HG02970 (cell line): ENCODE data around the gene GOLGA3.
"Not testable (repeated sequence)": the region's sequence is repeated elsewhere in the genome, so short reads cannot be mapped to it uniquely, and the experiment has no call there.

ENCODE experiments used
- ATAC-seq: cut with Tn5 transposase; IDR thresholded peaks from one replicate; pipeline ENCODE4 v1.9.1; 2021; ENCODE audit warnings: mild to moderate bottlenecking, moderate library complexity, moderate number of reproducible peaks; ENCODE audit not compliant: unreplicated experiment, low FRiP score

GOLGA3 gene

DNA sequence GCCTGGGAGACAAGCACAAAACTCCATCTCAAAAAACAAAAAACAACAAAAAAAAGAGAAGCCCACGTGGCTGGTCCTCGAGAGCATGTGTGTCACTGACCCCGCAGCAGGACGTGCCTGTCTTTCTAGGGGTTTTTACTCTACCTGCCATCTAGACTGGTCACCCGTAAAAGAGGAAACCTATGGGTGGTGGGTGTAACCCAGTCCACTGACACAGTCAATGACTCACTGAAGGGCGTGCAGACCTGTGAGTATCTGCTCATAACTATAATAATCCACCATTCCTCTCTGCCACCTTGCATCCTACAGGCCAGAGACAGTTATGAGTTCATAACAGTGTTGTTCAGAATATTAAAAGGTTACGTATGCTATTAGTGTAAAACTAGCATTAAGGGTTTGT is 4.6 kb downstream of the GOLGA3 start:
- no peak for ATAC-seq

DNA sequence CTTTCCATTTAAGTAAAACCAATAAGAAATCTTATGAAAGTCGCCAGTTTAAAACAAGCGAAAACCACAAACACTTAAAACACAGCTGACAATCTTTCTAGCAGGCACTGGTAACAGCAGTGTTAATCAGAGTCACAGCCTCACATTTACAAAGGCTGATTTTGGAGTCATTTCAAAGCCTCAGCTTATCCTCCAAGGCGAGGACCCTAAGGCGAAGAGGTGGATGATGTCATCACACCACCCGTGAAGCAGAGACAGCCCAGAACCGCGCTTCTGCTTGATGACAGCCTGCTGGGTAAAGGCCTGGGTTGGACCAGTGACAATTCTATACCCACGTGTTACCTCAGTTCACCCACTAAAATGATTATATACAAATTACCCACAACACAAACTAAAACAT is 10.1 kb downstream of the GOLGA3 start:
- ATAC-seq = no peak

GRCh38 chr12:132814232-132814631 is 14.4 kb downstream of the GOLGA3 start:
- ATAC-seq = no peak

DNA sequence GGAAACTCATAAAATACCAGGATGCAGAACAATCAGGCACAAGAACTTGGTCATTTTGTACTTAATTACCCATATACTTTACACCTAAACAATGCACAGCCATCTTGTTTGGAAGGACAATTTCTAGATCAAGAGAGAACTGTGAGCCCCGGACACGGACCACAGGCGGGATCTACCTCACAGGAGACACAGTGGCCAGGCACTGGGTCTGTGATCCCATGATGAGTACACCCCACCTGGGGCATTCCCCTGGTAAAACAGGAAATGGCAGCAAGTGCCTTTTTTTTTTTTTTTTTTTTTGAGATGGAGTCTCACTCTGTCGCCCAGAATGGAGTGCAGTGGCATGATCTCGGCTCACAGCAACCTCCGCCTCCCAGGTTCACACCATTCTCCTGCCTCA is 15.2 kb downstream of the GOLGA3 start:
- no peak for ATAC-seq

GRCh38 chr12:132812631-132813305 is 15.9 kb downstream of the GOLGA3 start:
- no peak for ATAC-seq

- ATAC-seq = not testable (repeated sequence)
Observed at GRCh38 chr12:132809391-132809790, 19.3 kb downstream of the GOLGA3 start.

- no peak for ATAC-seq
Observed at GRCh38 chr12:132807295-132808092, 21.2 kb downstream of the GOLGA3 start.

DNA sequence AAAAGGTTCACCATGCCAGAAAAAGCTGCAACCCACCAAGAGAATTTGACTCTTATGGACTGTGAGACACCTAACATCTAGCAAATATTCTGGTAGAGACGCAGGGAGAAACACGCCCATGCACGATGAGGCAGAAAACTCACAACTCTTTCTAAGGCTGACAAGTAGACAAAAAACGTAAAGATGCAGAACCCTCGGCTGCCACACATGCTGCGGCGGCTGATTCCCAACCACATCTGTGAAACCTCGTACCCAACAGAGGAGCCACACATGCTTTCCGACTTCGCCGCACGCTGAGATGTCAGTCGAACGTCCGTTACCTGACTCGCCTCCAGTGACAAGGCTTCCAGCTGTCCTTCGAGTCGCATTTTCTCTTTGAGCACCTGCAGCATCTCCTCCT is 21.8 kb downstream of the GOLGA3 start:
- ATAC-seq = no peak

DNA sequence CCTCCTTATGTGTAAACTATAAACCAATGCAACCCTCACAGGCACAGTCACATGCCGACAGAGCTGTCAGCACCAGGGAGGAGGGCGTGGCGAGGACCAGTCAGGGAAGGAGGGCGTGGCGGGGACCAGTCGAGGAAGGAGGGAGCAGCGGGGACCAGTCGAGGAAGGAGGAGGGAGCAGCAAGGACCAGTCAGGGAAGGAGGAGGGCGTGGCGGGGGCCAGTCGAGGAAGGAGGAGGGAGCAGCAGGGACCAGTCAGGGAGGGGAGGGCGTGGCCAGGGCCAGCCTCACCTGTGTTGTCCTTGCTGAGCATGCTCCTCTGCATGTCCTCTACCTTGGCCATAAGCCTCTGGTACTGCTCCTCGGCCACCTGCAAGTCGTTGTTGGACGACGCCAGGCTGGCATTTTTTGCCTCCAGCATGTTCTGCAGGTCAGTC is 24.2 kb downstream of the GOLGA3 start:
- no peak for ATAC-seq

- no peak for ATAC-seq
Observed at GRCh38 chr12:132803888-132804287, 24.8 kb downstream of the GOLGA3 start.

DNA sequence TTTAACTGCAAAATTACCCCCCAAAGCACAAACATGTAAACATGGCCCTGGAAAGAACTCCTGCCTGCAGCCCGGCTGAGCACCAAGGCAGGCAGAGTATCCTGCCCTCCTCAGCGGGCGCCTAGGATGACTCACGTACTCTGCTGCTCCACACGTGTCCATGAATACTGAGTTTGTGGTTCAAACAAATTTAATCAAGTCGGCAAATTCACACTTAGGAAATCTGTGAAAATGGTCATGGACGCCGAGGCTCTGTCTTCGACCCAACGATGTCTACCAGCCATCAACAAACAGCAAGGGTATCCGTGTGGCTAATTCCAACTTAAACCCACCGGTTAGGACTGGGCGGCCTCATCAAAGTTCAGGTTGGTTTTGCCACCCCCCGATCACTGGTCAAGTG is 25.5 kb downstream of the GOLGA3 start:
- ATAC-seq = no peak

- ATAC-seq = no peak
Observed at GRCh38 chr12:132801741-132802140, 26.9 kb downstream of the GOLGA3 start.

- no peak for ATAC-seq
Observed at GRCh38 chr12:132798836-132799235, 29.8 kb downstream of the GOLGA3 start.

GRCh38 chr12:132797820-132798570 is 30.7 kb downstream of the GOLGA3 start:
- no peak for ATAC-seq

GRCh38 chr12:132795847-132796246 is 32.8 kb downstream of the GOLGA3 start:
- ATAC-seq = no peak

- ATAC-seq = not testable (repeated sequence)
Observed at GRCh38 chr12:132791940-132792339, 36.7 kb downstream of the GOLGA3 start.

GRCh38 chr12:132789099-132789471 is 39.6 kb downstream of the GOLGA3 start:
- no peak for ATAC-seq

DNA sequence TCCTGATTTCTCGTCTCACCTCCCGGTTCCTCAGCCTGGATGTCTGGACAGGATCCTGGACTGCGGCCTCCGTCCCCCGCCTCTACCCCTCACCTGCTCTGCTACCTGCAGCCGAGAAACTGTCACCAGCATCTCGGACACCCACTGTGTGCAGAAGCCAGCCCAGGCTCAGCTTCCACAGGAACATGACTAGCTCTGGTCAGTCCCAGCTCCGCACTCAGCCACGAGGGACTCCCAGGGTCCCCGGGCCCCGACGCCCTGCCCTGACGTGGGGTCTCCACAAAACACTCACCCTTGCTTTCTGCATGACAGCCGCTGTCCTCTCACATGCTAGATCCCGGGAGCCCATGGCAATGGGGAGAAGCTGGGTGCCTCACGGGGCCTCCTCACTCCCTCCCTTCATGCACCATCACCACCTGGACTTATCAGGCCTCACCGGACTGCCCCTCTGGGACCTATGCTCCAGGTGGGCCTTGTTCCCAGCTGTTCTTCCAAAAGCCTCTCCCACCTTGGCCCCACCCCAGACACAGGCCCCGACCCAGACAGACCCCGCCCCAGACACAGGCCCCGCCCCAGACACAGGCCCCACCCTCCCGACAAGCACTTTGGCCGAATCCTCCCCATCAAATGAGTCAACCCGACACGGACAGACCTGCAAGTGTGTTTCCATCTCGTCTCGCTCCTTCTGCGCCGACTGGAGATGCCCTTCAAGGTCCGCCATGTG is 40.1 kb downstream of the GOLGA3 start:
- ATAC-seq = no peak

GRCh38 chr12:132787877-132788276 is 40.8 kb downstream of the GOLGA3 start:
- no peak for ATAC-seq

DNA sequence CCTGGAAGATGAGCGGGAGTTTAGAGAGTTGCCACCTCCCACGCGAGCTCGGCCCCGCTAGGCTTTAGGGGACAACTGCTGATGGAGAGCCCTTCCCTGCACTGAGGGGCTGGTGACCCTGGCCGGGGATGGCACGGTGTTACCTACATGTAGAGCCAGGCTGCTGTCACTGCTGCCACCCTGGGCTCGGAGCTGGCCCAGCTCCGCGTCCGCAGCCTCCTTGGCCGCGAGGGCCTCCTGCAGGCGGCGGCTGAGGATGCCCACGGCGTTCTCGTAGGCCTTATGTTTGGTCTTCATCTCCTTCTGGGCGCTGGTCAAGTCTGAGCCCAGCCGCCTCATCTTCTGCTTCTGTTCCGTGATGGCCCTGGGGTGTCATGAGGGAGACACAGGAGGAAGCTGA is 42.5 kb downstream of the GOLGA3 start:
- ATAC-seq = no peak

GRCh38 chr12:132784580-132784979 is 44.1 kb downstream of the GOLGA3 start:
- ATAC-seq = no peak
